MCF 10A (cell line): Measurements from ENCODE around the gene IFT52. TPM values are rescaled to one million over a fixed set of nuclear protein-coding genes. Genes with fewer than 3 reads are reported as not detected.

Experiments used
- BruUV-seq: library from RNA; stranded (reverse); fragments of 400-500 nt; replicated peaks from 2 replicates; lab custom pipeline; 2021; lab: Mats Ljungman, UMichigan
- CTCF ChIA-PET: fragments of 300-600 bp; sonication (Branson Sonifier 250); formaldehyde crosslinking; extraction: SDS; loops from one replicate; lab custom pipeline; 2021; ENCODE audit warnings: antibody characterized with exemption, inconsistent platforms; lab: Yijun Ruan, JAX
- POLR2A ChIA-PET: fragments of 300-600, 350-650 bp; sonication (Branson Sonifier 250); formaldehyde crosslinking; extraction: SDS; loops from one replicate; lab custom pipeline; 2020; ENCODE audit warnings: antibody characterized with exemption, inconsistent platforms; lab: Yijun Ruan, JAX
- DNase-seq: peaks from one replicate; pipeline ENCODE4 v3.0.0-alpha.2; 2018; ENCODE audit not compliant: unreplicated experiment
- H3K27ac Mint-ChIP-seq: one replicate; pipeline ENCODE4 v1.8.0; 2022; ENCODE audit warnings: mild to moderate bottlenecking, low read depth, mixed read lengths; ENCODE audit not compliant: unreplicated experiment
- H3K27me3 Mint-ChIP-seq: one replicate; pipeline ENCODE4 v1.8.0; 2022; ENCODE audit warnings: mixed read lengths; ENCODE audit not compliant: insufficient read depth, unreplicated experiment
- H3K36me3 Mint-ChIP-seq: one replicate; pipeline ENCODE4 v1.8.0; 2022; ENCODE audit warnings: mild to moderate bottlenecking, moderate library complexity, mixed read lengths; ENCODE audit not compliant: insufficient read depth, unreplicated experiment
- H3K4me1 Mint-ChIP-seq: one replicate; pipeline ENCODE4 v1.8.0; 2022; ENCODE audit warnings: mixed read lengths; ENCODE audit not compliant: insufficient read depth, unreplicated experiment
- H3K4me3 Mint-ChIP-seq: one replicate; pipeline ENCODE4 v1.8.0; 2022; ENCODE audit warnings: mild to moderate bottlenecking, moderate library complexity, mixed read lengths; ENCODE audit not compliant: unreplicated experiment
- H3K9me3 Mint-ChIP-seq: one replicate; pipeline ENCODE4 v1.8.0; 2022; ENCODE audit warnings: mixed read lengths; ENCODE audit not compliant: unreplicated experiment
- CTCF ChIP-seq: fragments of 200-600 bp; IDR thresholded peaks from one replicate; pipeline ENCODE4 v1.8.0; 2022; ENCODE audit warnings: antibody characterized with exemption, mild to moderate bottlenecking; ENCODE audit not compliant: unreplicated experiment
- intact Hi-C: fragments of 100-400 bp; cut with micrococcal nuclease; formaldehyde crosslinking; loops from 2 replicates; pipeline ENCODE4 v1.14.1; 2022
- total RNA-seq: library from RNA; stranded (reverse); gene quantifications from 2 replicates; pipeline ENCODE4 v1.2.3, GENCODE V29; 2022

The IFT52 gene
- total RNA-seq, 1 experiment from 2014 or later: 21.8 TPM

- ChIA-PET CTCF (interaction anchor here (0.6 to 6.6 kb wide), 14 partner anchors 10 to 243 kb away, joined by 3 to 59 read pairs (median 4); no protein-coding TSS in a partner anchor), POLR2A (interaction anchor here (0.7 to 1.2 kb wide), 2 partner anchors 10 to 322 kb away, joined by 3 read pairs; no protein-coding TSS in a partner anchor)
- Mint-ChIP-seq H3K36me3 (peaks cover 16% of the 10 kb centered on the region), H3K9me3 (no peaks in the 10 kb centered on the region), H3K4me3 (no peak overlapping the region), H3K27me3 (no peaks in the 10 kb centered on the region), H3K4me1 (no peaks in the 10 kb centered on the region), H3K27ac (no peak overlapping the region)
- no peak for DNase-seq
- no peak for TF ChIP-seq CTCF
- no TSS peak for BruUV-seq
- intact Hi-C loops: no loop called here
Observed at GRCh38 chr20:43690943-43691598, 100.3 kb downstream of the IFT52 start.

- no peaks in the 10 kb centered on the region for H3K9me3 Mint-ChIP-seq
- TF ChIP-seq CTCF: peak; percentile 76
- ChIA-PET POLR2A (interaction anchor here (0.7 to 1.2 kb wide), 3 partner anchors 11 to 321 kb away, joined by 3 read pairs; no protein-coding TSS in a partner anchor), CTCF (interaction anchor here (0.6 to 6.6 kb wide), 25 partner anchors 10 to 773 kb away, joined by 3 to 59 read pairs (median 4); no protein-coding TSS in a partner anchor)
- H3K27ac Mint-ChIP-seq: no peak overlapping the region
- no peaks in the 10 kb centered on the region for H3K27me3 Mint-ChIP-seq
- H3K4me1 Mint-ChIP-seq: no peaks in the 10 kb centered on the region
- no TSS peak for BruUV-seq
- intact Hi-C loops: loop anchor here (1.0 kb wide), 2 partner anchors 154 to 243 kb away; no protein-coding TSS in a partner anchor
- no peak overlapping the region for H3K4me3 Mint-ChIP-seq
- peak; percentile 65 for DNase-seq
- H3K36me3 Mint-ChIP-seq: peaks cover 11% of the 10 kb centered on the region
Observed at GRCh38 chr20:43691928-43692524, 101.3 kb downstream of the IFT52 start.

GRCh38 chr20:43694763-43695162, 104.0 kb downstream of the IFT52 start:
- ChIA-PET CTCF (interaction anchor here (1.0 kb wide), 1 partner anchor 10 kb away, joined by 3 read pairs; no protein-coding TSS in a partner anchor), POLR2A (no interaction called here)
- Mint-ChIP-seq H3K27ac (no peak overlapping the region), H3K36me3 (peaks cover 16% of the 10 kb centered on the region), H3K4me1 (no peaks in the 10 kb centered on the region), H3K4me3 (no peak overlapping the region), H3K27me3 (no peaks in the 10 kb centered on the region), H3K9me3 (no peaks in the 10 kb centered on the region)
- intact Hi-C loops: no loop called here
- BruUV-seq: no TSS peak
- DNase-seq: no peak
- TF ChIP-seq CTCF: no peak

GRCh38 chr20:43695571-43695970, 104.8 kb downstream of the IFT52 start:
- Mint-ChIP-seq H3K9me3 (no peaks in the 10 kb centered on the region), H3K4me3 (no peak overlapping the region), H3K27ac (no peak overlapping the region), H3K36me3 (peaks cover 21% of the 10 kb centered on the region), H3K4me1 (no peaks in the 10 kb centered on the region), H3K27me3 (no peaks in the 10 kb centered on the region)
- no peak for TF ChIP-seq CTCF
- ChIA-PET POLR2A (no interaction called here), CTCF (interaction anchor here (1.0 kb wide), 1 partner anchor 11 kb away, joined by 3 read pairs; no protein-coding TSS in a partner anchor)
- no peak for DNase-seq
- intact Hi-C loops: no loop called here
- BruUV-seq: no TSS peak
